ENCODE results near the gene CPLX1. TPM values are rescaled to one million over a fixed set of nuclear protein-coding genes. Genes with fewer than 3 reads are reported as not detected.

CPLX1 gene
- total RNA-seq, 1 donor from 2014 or later, result not detected

- Mint-ChIP-seq H3K4me3 (ENCODE audit: unreplicated experiment) (no peak overlapping the region), H3K27ac (ENCODE audit: unreplicated experiment) (no peak overlapping the region), H3K36me3 (ENCODE audit: low read depth) (peaks cover 44% of the 10 kb centered on the region), H3K4me1 (ENCODE audit: low read depth) (no peaks in the 10 kb centered on the region), H3K9me3 (ENCODE audit: low read depth) (no peaks in the 10 kb centered on the region), H3K27me3 (ENCODE audit: low read depth) (no peaks in the 10 kb centered on the region)
- DNase-seq (ENCODE audit: low spot score), result peak; percentile 22
- TF ChIP-seq, protein P1, sequence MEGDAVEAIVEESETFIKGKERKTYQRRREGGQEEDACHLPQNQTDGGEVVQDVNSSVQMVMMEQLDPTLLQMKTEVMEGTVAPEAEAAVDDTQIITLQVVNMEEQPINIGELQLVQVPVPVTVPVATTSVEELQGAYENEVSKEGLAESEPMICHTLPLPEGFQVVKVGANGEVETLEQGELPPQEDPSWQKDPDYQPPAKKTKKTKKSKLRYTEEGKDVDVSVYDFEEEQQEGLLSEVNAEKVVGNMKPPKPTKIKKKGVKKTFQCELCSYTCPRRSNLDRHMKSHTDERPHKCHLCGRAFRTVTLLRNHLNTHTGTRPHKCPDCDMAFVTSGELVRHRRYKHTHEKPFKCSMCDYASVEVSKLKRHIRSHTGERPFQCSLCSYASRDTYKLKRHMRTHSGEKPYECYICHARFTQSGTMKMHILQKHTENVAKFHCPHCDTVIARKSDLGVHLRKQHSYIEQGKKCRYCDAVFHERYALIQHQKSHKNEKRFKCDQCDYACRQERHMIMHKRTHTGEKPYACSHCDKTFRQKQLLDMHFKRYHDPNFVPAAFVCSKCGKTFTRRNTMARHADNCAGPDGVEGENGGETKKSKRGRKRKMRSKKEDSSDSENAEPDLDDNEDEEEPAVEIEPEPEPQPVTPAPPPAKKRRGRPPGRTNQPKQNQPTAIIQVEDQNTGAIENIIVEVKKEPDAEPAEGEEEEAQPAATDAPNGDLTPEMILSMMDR (IDR thresholded peaks at IDR 0.05), result no peak
Observed at GRCh38 chr4:855880-856224, 29.9 kb upstream of the CPLX1 start.

- no peaks in the 10 kb centered on the region for H3K9me3 Mint-ChIP-seq (ENCODE audit: low read depth)
- peaks cover 39% of the 10 kb centered on the region for H3K36me3 Mint-ChIP-seq (ENCODE audit: low read depth)
- no peak overlapping the region for H3K27ac Mint-ChIP-seq (ENCODE audit: unreplicated experiment)
- no peaks in the 10 kb centered on the region for H3K4me1 Mint-ChIP-seq (ENCODE audit: low read depth)
- TF ChIP-seq, protein P1 (IDR thresholded peaks at IDR 0.05), result no peak
- DNase-seq (ENCODE audit: low spot score), result peak; percentile 41
- no peak overlapping the region for H3K4me3 Mint-ChIP-seq (ENCODE audit: unreplicated experiment)
- no peaks in the 10 kb centered on the region for H3K27me3 Mint-ChIP-seq (ENCODE audit: low read depth)
Observed at GRCh38 chr4:854356-854755, 28.4 kb upstream of the CPLX1 start.

- H3K36me3 Mint-ChIP-seq (ENCODE audit: low read depth), result peaks cover 38% of the 10 kb centered on the region
- no peaks in the 10 kb centered on the region for H3K27me3 Mint-ChIP-seq (ENCODE audit: low read depth)
- no peaks in the 10 kb centered on the region for H3K4me1 Mint-ChIP-seq (ENCODE audit: low read depth)
- peak; percentile 87 for DNase-seq (ENCODE audit: low spot score)
- H3K9me3 Mint-ChIP-seq (ENCODE audit: low read depth), result no peaks in the 10 kb centered on the region
- no peak overlapping the region for H3K4me3 Mint-ChIP-seq (ENCODE audit: unreplicated experiment)
- H3K27ac Mint-ChIP-seq (ENCODE audit: unreplicated experiment), result no peak overlapping the region
- TF ChIP-seq, protein P1 (IDR thresholded peaks at IDR 0.05), result no peak
Observed at GRCh38 chr4:853416-853781, 27.5 kb upstream of the CPLX1 start.

DNA sequence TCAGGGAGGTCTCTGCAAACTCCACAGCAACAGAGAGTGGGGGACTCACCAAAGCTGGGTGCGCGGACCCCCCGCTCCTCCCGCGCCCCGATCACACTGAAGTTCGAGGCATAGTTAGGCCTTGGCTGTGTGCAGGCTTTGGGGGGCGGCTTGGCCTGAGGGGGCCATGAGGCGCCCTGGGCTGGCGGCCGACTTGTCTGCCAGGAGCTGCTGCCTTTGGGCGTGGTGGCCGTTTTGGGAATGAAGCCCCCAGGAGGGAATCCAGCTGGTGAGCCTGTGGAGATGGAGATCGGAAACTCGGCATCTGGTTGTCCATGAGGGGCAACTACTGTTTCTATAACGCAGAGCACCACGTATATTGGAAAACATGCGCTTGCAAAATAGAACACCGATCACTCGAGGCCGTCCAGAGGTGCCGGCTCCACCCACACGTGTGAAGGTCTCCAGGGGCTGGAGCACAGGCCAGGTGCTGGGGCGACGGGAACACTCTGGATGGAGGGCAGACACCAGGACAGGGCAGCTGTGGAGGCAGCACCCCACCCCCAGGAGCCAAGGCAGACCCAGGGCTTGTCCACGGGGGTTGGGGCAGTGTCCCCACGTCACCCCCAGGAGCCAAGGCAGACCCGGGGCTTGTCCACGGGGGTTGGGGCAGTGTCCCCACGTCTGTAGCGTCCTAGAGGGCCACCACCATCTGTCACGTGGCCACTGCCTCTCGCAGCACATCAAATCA, 25.9 kb upstream of the CPLX1 start:
- TF ChIP-seq, protein P1 (IDR thresholded peaks at IDR 0.05), result no peak
- Mint-ChIP-seq H3K9me3 (ENCODE audit: low read depth) (no peaks in the 10 kb centered on the region), H3K27ac (ENCODE audit: unreplicated experiment) (no peak overlapping the region), H3K4me3 (ENCODE audit: unreplicated experiment) (no peak overlapping the region), H3K36me3 (ENCODE audit: low read depth) (peaks cover 35% of the 10 kb centered on the region), H3K27me3 (ENCODE audit: low read depth) (no peaks in the 10 kb centered on the region), H3K4me1 (ENCODE audit: low read depth) (no peaks in the 10 kb centered on the region)
- DNase-seq (ENCODE audit: low spot score), result peak; percentile 81

GRCh38 chr4:850323-850945, 24.5 kb upstream of the CPLX1 start:
- H3K4me3 Mint-ChIP-seq (ENCODE audit: unreplicated experiment), result no peak overlapping the region
- H3K36me3 Mint-ChIP-seq (ENCODE audit: low read depth), result peaks cover 25% of the 10 kb centered on the region

More at GRCh38 chr4:850323-850945, 24.5 kb upstream of the CPLX1 start:
- TF ChIP-seq, protein P1 (IDR thresholded peaks at IDR 0.05), result no peak
- peak; percentile 79 for DNase-seq (ENCODE audit: low spot score)
- peaks cover 5% of the 10 kb centered on the region for H3K4me1 Mint-ChIP-seq (ENCODE audit: low read depth)
- no peaks in the 10 kb centered on the region for H3K9me3 Mint-ChIP-seq (ENCODE audit: low read depth)
- H3K27ac Mint-ChIP-seq (ENCODE audit: unreplicated experiment), result no peak overlapping the region
- no peaks in the 10 kb centered on the region for H3K27me3 Mint-ChIP-seq (ENCODE audit: low read depth)

Measured in chondrocyte (in vitro differentiated cells).